ELR (cell line): Measurements from ENCODE around the gene ST3GAL2.
"Not testable (repeated sequence)": the region's sequence is repeated elsewhere in the genome, so short reads cannot be mapped to it uniquely, and the experiment has no call there.

Experiments
- DNase-seq: peaks from one replicate; pipeline ENCODE4 v3.0.0-alpha.2; 2015; ENCODE audit warnings: low read depth

The ST3GAL2 gene

DNA sequence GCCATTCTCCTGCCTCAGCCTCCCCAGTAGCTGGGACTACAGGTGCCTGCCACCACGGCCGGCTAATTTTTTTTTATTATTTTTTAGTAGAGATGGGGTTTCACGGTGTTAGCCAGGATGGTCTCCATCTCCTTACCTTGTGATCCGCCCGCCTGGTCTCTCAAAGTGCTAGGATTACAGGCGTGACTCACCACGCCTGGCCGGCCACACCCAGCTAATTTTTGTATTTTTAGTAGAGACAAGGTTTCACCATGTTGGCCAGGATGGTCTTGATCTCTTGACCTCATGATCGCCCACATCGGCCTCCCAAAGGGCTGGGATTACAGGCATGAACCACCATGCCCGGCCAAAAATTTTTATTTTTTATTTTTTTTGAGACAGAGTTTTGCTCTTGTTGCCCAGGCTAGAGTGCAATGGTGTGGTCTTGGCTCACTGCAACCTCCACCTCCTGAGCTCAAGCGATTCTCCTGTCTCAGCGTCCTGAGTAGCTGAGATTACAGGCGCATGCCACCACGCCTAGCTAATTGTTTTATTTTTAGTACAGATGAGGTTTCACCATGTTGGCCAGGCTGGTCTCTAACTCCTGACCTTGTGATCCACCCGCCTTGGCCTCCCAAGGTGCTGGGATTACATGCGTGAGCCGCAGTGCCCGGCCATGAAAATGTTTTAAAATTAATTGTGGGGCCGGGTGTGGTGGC, 52.5 kb downstream of the ST3GAL2 start:
- not testable (repeated sequence) for DNase-seq

DNA sequence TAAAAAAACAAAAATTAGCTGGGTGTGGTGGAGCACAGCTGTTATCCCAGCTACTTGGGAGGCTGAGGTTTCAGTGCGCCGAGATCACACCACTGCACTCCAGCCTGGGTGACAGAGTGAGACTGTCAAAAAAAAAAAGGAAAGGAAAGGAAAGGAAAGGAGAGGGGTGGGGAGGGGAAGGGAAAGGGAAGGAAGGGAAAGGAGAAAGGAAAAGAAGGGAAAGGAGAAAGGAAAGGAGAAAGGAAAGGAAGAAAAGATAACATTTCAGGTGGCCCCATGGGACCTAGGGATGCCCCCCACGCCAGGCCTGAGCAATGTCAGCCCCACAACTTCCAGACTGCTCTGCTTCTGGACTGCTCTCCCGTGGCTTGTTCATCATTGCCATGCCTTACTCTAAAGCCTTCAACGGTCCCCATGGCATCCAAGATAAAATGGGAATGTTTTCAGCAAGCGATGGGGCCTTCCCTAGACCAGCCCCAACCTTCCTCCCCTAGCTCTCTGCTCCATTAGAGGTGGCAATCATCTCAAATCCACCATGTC, 55.4 kb downstream of the ST3GAL2 start:
- DNase-seq: no peak

DNA sequence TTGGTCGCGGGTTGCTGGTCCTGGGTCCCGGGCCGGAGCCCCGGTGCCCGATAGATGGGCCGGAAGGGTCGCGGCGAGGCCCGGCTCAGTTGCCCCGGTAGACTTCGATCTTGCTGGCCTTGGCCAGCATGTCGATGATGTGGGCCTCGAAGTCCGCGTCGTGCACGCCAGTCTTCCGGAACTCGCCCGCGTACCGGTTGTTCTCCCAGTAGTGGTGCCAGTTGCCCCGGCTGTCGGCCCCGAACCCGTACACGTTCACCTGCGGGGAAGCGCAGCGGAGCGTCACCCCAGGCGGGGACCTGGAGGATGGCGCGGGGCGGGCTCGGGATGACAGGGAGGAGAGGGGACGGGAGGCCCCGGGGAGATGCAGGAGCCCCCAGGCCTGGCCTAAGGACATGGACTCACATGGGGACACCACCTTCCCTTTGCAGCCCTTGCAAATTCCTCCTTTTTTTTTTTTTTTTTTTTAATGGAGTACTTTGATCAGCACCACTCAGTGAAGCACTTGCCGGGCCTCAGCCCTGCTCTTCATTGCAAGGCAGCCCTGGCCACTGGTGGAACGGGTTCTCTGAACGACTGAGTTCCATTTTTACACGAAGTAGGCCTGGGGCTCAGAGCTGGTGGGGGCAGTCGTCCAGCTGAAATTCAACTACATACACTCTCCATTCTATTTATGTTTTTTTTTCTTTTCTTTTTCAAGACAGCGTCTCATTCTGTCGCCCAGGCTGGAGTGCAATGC, 57.1 kb downstream of the ST3GAL2 start:
- no peak for DNase-seq

DNA sequence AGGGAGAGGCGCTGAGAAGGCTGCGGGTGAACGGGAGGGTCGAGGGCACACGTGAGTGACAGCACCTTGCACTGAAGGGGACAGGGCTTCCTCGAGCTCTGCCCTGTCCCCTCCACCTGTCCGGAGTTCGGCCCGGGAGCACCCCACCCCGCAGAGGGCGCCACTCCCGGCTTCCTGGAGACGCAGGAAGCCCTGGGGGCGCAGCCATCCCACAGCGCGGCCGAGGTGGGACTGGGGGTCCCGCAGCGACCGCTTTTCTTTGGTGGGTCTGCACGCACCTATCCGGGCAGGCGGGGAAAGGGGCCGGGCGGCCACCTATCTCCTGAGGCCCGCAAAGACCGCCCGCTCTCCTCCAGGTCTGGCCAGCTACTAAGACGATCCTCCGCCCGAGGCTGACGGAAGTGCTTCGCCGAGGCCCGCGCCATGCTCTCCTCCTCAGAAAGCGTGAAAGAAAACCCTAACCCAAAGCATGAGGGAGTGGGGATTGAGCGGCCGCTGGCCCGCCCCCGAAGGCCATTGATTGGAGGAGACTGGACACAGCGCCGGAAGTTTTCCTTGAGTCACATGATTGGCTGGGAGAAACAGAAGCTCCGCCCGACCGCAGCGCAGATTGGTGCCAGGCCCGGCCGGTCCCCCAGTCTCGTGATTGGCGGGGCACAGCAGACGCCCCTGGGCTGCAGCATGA, 57.8 kb downstream of the ST3GAL2 start:
- peak; percentile 99 for DNase-seq

DNA sequence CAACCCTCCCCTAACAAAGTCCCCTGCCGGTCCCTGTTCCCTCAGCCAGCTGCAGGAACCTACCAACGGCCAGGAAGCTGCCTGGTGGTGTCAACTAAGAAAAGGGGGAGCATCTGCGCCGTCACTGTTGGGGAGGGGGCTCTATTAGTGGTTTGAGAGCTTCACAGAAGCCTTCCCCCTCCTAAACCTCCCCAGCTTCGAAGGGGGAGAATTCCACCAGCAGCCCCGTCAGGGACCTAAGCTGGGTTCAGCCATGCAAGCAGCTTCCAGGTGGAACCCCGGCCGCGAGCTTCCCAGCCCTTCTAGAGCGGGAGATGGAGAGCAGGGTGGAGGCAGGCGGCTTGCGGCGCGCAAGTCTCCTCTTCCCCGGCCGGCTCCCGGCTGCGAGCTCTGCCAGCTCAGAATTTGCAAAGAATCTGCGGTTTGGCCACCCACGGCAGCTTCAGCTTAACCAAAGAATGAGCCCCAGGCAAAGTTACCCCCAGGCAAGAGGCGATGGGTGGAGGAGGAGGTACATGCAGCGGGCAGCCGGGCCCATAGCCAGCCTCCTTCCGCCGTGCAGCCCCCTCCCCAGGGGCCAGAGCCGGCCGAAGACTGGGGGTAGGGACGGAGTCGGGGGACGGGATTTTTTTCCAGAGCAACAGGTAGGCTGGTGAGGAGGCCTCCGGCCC, 58.5 kb downstream of the ST3GAL2 start:
- DNase-seq: peak; percentile 97

DNA sequence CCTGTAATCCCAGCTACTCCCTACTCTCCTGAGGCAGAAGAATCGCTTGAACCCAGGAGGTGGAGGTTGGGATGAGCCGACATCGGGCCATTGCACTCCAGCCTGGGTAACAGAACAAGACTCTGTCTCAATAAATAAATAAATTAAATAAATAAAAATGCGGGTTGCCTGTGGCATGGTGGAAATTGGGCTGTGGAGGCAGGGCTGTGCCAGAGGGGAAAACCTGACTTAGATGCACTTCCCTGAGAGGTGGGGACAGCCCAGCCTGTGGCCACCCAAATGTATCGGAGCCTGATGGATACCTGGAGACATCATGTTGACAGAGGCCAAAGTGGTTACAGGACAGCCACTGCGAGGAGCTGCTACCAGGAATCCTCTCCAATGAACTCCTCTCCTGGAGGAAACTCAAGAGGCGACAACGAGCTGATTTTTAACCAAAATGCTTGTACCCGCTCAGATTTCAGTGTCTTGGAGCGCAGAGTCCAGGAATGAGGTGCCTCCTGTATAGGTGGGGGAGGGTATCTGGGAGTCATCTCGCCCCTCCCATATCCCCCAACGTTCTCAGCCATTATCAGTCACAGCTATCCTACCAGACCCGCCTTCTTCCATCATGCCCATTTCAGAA, 59.9 kb downstream of the ST3GAL2 start:
- no peak for DNase-seq

DNA sequence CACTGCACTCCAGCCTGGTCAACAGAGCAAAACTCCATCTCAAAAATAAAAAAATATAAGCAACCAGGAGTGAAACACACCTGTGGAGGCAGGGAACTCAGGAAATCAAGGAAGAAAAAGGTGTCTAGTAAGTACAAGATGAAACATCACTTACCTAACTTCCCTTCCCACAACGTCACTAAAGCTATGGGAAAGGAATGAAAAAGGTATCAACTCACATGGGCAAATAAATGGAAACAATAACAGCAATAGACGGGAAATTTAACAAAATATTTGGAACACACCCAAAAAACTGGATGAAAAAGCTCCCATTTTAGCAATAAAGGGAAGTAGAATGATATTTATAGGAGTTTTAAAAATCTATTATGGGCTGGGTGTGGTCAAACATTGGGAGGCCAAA, 61.1 kb downstream of the ST3GAL2 start:
- no peak for DNase-seq

DNA sequence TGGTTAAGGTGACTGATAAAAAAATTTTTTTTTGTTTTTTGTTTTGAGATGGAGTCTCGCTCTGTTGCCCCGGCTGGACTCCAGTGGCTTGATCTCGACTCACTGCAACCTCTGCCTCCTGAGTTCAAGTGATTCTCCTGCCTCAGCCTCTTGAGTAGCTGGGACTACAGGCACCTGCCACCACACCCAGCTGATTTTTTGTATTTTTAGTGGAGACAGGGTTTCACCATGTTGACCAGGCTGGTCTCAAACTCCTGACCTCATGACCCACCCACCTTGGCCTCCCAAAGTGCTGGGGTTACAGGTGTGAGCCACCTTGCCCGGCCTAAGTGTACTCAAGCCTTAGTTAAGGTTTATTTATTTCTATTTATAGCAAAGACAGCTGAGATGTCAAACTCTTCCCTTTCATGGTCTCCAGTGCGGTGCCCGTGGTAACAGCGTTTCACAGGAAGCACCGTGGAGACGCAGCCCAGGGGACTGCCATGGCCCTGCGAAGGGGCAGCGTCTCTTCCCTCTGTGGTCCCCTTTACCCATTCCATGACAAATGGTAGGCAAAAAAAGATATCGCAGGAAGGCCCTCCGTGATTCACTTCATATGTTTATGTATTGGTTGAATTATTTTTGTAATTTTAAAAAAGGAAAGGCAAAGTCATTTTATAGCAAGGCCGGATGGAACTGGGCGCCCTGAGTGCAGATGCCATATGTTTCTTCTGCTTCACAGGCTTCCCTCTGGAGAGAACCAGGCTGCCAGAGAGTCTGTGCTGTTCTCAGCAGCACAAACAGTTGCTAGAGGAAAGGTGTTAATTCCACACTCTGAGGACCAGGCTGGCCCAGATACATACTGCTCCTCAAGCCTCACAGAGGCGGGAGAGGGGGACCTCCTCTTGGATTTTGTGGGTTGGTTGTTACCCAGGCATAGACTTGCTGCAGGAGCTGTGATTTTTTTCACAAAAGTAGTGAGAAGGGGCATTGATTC, 63.0 kb downstream of the ST3GAL2 start:
- no peak for DNase-seq

DNA sequence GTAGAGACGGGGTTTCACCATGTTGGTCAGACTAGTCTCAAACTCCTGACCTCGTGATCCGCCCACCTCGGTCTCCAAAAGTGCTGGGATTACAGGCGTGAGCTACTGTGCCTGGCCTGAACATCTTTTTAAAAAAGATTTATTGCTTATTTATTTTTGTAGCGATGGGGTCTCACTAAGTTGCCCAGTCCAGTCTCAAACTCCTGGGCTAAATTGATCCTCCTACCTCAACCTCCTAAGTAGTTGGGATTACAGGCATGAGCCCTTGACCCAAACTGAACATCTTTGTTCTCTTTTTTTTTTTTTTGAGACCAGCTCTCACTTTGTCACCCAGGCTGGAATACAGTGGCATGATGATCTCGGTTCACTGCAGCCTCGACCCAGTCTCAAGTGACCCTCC, 64.7 kb downstream of the ST3GAL2 start:
- DNase-seq: no peak

DNA sequence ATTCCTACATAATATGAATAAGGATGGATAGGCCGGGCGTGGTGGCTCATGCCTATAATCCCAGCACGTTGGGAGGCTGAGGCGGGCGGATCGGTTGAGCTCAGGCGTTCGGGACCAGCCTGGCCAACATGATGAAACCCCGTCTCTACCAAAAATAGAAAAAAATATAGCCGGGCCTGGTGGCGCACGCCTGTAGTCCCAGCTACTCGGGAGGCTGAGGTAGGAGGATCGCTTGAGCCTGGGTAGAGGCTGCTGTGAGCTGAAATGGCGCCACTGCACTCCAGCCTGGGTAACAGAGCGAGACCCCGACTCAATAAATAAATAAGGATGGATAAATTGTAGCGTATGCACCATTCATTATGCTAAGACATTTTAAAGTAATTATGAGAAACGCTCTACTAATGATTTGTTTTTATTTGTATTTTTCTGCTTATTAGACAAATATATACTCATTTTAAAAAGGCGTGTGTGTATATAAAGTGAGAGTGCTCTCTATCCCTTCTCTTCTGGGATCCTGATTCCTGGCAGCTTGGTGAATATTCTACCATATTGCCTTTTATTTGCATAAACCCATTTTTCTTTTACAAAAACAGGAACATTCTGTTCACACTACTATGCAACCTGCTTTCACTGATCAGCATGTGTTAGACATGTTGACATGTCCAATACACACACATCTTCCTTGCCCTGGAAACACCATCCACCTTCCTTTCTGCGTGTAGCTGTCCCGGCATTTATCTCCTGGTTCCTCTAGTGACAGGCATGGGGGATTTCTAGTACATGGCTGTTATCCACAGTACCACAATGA, 65.8 kb downstream of the ST3GAL2 start:
- DNase-seq: no peak

DNA sequence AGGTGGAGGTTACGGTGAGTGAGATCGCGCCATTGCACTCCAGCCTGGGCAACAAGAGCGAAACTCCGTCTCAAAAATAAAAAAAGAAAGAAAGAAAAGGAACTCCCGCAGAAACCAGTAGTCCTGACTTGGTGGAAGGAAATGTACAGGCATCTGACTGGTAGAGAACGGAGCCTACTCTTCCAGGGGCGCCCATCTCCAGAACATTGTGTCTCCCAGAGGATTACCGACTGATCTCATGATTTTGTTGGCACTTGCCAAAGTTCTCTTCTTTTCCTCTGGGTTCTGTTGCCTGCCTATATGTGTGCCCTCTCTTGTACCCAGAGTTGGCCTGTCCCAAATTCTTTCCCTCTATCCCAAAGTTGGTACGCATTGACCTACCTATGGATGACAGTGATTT, 68.0 kb downstream of the ST3GAL2 start:
- DNase-seq: no peak

DNA sequence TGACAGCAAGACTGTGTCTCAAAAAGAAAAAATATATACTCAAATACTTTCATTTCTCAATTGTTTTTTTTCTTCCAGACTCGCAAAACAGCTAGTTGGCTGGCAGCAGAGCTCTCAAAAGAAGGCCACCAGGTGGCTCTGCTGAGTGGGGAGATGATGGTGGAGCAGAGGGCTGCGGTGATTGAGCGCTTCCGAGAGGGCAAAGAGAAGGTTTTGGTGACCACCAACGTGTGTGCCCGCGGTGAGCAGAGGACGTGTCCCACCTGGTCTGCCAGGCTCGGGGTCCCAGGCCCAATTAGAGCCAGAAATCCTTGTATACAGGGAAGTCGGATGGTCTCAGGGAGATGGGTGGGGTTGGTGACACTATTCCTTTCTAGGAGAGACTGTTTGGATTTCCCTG, 68.8 kb downstream of the ST3GAL2 start:
- peak; percentile 44 for DNase-seq

DNA sequence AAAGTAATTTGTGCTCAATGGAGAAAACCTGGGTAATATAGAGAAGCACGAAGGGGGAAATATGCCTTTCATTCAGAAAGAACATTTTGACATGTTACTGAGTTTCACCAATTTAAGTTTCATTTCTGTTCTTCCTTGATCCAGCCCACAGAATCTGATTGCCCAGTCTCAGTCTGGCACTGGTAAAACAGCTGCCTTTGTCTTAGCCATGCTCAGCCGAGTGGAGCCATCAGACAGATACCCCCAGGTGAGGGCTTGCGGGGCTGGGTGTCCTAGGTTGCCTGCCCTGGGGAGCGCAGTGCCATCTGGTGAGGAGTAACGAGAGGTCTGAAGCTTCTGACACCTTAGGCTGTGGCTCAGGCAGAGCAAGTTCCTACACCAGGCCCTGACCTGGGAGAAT, 74.5 kb downstream of the ST3GAL2 start:
- DNase-seq: no peak

DNA sequence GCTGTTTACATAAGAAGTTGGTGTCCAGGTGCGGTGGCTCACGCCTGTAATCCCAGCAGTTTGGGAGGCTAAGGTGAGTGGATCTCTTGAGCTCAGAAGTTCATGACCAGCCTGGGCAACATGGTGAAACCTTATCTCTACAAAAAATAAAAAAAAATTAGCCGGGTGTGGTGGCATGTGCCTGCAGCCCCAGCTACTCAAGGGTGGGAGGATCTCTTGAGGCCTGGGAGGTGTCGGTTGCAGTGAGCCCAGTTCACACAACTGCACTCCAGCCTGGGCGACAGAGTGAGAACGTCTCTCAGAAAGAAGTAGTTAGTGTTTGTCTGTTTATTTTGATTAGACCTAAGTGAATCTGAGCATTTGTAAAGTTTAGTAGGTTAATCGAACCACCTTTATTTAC, 79.3 kb downstream of the ST3GAL2 start:
- DNase-seq: no peak

DNA sequence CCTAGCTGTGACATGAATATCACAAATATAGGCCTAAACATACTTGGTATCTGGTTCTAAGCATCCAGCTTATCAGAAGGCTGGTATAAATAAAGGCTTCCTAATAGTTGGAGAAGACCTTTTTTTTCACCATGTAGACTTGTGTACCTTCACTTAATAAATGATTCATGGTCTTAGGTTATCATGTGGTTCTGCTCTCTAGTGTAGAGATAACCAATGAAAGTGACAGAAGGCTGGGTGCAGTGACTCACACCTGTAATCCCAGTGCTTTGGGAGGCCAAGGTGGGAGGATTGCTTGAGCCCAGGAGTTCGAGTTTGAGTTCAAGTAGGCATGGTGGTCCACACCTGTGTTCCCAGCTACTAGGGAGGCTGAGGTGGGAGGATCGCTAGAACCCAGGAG, 89.1 kb downstream of the ST3GAL2 start:
- peak; percentile 20 for DNase-seq

DNA sequence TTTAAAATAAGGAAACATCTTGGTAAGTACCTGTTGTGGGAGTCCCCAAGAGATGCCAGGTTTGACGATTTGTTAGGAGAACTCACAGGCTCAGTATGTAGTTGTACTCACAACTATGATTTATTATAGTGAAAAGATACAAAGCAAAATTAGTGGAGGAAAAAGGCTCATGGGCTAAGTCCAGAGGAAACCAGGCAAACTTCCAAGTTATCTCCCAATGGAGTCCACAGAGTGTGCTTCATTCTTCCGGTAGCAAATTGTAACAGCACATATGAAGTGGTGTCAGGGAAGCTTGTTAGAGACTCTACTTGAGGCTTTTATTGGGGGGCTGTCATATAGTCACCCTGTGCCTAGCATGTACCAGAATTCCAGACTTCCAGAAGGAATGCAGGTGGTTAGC, 89.9 kb downstream of the ST3GAL2 start:
- no peak for DNase-seq

DNA sequence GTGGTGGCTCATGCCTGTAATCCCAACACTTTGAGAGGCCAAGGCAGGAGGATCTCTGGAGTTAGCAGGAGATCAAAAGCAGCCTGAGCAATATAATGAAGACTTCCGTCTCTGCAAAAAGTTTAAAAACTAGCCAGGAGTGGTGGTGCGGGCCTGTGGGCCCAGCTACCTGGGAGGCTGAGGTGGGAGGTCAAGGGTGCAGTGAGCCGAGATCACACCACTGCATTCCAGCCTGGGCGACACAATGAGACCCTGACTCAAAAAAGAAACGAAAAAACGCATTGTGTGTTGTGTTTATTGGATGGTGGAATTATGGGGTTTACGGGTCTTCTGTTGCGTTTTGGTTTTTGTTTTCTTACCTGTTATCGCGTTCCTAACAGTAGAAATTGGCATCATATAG, 93.1 kb downstream of the ST3GAL2 start:
- no peak for DNase-seq

DNA sequence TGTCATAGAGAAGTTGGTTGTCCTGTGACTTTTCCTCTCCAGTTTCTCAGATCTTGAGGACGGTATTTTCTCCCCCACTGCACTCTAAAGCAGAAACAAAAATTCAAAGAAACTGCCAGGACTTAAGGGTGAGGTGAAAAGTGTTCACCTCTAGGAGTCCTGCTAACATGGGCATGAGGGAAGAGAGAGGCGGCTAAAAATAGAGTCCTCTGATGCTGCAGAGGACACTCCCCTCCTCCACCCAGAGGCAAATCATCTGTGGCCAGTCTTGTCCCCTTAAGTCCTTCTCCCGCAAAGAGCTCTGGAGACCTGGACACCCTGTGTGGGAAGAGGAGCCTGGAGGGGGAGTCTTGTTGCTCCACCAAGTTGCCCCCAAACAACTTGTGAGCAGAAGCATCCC, 96.9 kb downstream of the ST3GAL2 start:
- no peak for DNase-seq

DNA sequence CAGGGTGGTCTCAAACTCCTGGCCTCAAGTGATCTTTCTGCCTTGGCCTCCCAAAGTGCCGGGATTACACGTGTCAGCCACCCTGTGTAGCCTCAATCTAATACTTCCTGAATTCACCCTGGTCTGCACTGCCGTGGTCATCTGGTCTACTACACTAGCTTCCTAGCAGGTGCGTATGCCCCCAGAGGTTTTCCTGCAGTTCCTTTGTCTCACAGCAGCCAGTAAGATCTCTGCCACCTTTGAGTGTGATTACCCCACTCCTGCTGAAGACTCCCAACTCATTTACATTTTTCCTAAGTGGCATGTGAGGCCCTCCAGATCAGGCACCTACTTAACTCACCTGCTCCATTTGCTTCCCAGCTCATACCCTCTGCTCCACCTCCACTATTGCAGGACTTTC, 97.3 kb downstream of the ST3GAL2 start:
- DNase-seq: no peak

DNA sequence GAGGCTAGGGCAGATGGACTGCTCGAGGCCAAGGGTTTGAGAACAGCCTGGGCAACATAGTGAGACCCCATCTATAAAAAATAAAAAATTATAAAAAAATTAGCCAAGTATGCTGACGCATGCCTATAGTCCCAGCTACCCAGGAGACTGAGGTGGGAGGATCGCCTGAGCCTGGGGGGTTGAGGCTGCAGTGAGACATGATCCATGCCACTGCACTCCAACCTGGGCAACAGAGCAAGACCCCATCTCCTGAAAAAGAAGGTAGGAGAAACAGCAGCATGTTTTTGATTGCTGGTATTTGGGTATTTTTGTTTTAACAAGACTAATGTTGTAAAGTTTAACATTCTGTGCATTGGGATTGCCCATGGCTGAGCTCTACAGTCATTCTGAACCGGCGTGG, 101.1 kb downstream of the ST3GAL2 start:
- DNase-seq: no peak
